Fibroblast of lung (primary cell): ENCODE measurements around the gene CA12. TPM values are rescaled to one million over a fixed set of nuclear protein-coding genes. Genes with fewer than 3 reads are reported as not detected.

Experiments used
- DNase-seq, 2 donors: peaks; one replicate each; pipeline versions ENCODE4 v3.0.0 to v3.0.0-alpha.2; 2010; ENCODE audit warnings: low read depth in 2 of 2
- H2AFZ ChIP-seq: 2 replicates; pipeline ENCODE4 v1.5.1; 2012; ENCODE audit warnings: low read length, control low read depth, inconsistent platforms
- H3K27ac ChIP-seq: 2 replicates; pipeline ENCODE4 v1.5.1; 2011; ENCODE audit warnings: low read length, control low read depth; ENCODE audit not compliant: insufficient read depth
- H3K27me3 ChIP-seq: 2 replicates; pipeline ENCODE4 v1.5.1; 2011; ENCODE audit warnings: mild to moderate bottlenecking, low read length; ENCODE audit not compliant: control insufficient read depth, insufficient read depth
- H3K36me3 ChIP-seq: 2 replicates; pipeline ENCODE4 v1.5.1; 2011; ENCODE audit warnings: low read length; ENCODE audit not compliant: control insufficient read depth, insufficient read depth
- H3K4me1 ChIP-seq: 2 replicates; pipeline ENCODE4 v1.5.1; 2011; ENCODE audit warnings: low read length; ENCODE audit not compliant: control insufficient read depth, insufficient read depth; ENCODE audit errors: extremely low read depth
- H3K4me2 ChIP-seq: 2 replicates; pipeline ENCODE4 v1.5.1; 2011; ENCODE audit warnings: low read length, control low read depth; ENCODE audit not compliant: insufficient read depth; ENCODE audit errors: extremely low read depth
- H3K4me3 ChIP-seq, 4 experiments: fragments of 200-600 bp in 1 of 4; sonication (generic) in 1 of 4; replicated peaks in 1 of 4; 2 replicates each; pipeline ENCODE4 v1.5.1; 2011 to 2016; ENCODE audit warnings: low read length in 4 of 4, low read depth in 3 of 4, mild to moderate bottlenecking in 3 of 4, control low read depth in 2 of 4, inconsistent platforms in 1 of 4, mixed read lengths in 1 of 4; ENCODE audit not compliant: insufficient read depth in 1 of 4; ENCODE audit errors: control extremely low read depth in 1 of 4
- H3K79me2 ChIP-seq: 2 replicates; pipeline ENCODE4 v1.5.1; 2012; ENCODE audit warnings: mild to moderate bottlenecking, low read length, inconsistent platforms; ENCODE audit not compliant: control insufficient read depth, insufficient read depth
- H3K9ac ChIP-seq: 2 replicates; pipeline ENCODE4 v1.5.1; 2011; ENCODE audit warnings: mild to moderate bottlenecking, low read length, control low read depth; ENCODE audit not compliant: insufficient read depth
- H3K9me3 ChIP-seq: 2 replicates; pipeline ENCODE4 v1.5.1; 2012; ENCODE audit warnings: low read depth, low read length; ENCODE audit not compliant: control insufficient read depth, insufficient read depth
- H4K20me1 ChIP-seq: 2 replicates; pipeline ENCODE4 v1.5.1; 2011; ENCODE audit warnings: low read length; ENCODE audit not compliant: control insufficient read depth, insufficient read depth; ENCODE audit errors: extremely low read depth
- EZH2 ChIP-seq: IDR thresholded peaks from 2 replicates; pipeline ENCODE4 v1.5.1; 2012; ENCODE audit warnings: low read length, control low read depth, mild to moderate bottlenecking; ENCODE audit errors: missing control alignments
- polyA plus RNA-seq, 2 donors: library from polyadenylated mRNA; depleted of rRNA in 1 of 2; stranded (reverse) in 1 of 2; unstranded in 1 of 2; fragments of >200 nt; gene quantifications; 2 replicates each; pipeline ENCODE4 v1.2.1, GENCODE V29; 2011 to 2012; ENCODE audit warnings: missing spikeins in 1 of 2
- total RNA-seq: library from RNA; depleted of rRNA; stranded (reverse); fragments of >200 nt; gene quantifications from 2 replicates; pipeline ENCODE4 v1.2.1, GENCODE V29; 2014
- TF ChIP-seq, protein P1 (sequence below), 2 donors: IDR thresholded peaks in 1 of 2; conservative IDR thresholded peaks in 1 of 2; 1 replicate in 1 of 2; 2 replicates in 1 of 2; pipeline ENCODE4 v1.5.1; 2011 to 2012; ENCODE audit warnings: low read length in 2 of 2, control low read depth in 1 of 2, inconsistent platforms in 1 of 2, low read depth in 1 of 2, mild to moderate bottlenecking in 1 of 2

CA12 gene
- total and polyA plus RNA-seq, 2 donors (not counting 1 experiment from before 2014, with no cell fraction given): 30.6 to 48.4 TPM

GRCh38 chr15:63357731-63358130, 23.9 kb downstream of the CA12 start:
- no peak for TF ChIP-seq EZH2
- TF ChIP-seq, protein P1, sequence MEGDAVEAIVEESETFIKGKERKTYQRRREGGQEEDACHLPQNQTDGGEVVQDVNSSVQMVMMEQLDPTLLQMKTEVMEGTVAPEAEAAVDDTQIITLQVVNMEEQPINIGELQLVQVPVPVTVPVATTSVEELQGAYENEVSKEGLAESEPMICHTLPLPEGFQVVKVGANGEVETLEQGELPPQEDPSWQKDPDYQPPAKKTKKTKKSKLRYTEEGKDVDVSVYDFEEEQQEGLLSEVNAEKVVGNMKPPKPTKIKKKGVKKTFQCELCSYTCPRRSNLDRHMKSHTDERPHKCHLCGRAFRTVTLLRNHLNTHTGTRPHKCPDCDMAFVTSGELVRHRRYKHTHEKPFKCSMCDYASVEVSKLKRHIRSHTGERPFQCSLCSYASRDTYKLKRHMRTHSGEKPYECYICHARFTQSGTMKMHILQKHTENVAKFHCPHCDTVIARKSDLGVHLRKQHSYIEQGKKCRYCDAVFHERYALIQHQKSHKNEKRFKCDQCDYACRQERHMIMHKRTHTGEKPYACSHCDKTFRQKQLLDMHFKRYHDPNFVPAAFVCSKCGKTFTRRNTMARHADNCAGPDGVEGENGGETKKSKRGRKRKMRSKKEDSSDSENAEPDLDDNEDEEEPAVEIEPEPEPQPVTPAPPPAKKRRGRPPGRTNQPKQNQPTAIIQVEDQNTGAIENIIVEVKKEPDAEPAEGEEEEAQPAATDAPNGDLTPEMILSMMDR (conservative IDR thresholded peaks at IDR 0.05 in 1 of 2, IDR thresholded peaks at IDR 0.05 in 1 of 2; ENCODE audit: low read depth in 1 of 2, low read length in 2 of 2): no peak
- Histone ChIP-seq H3K4me3 (no peak overlapping the region), H4K20me1 (no peaks in the 10 kb centered on the region), H3K9ac (no peak overlapping the region), H3K4me2 (no peak overlapping the region), H3K36me3 (no peaks in the 10 kb centered on the region), H3K79me2 (no peaks in the 10 kb centered on the region), H3K9me3 (no peaks in the 10 kb centered on the region), H2AFZ (no peak overlapping the region), H3K27ac (no peak overlapping the region), H3K4me1 (no peaks in the 10 kb centered on the region), H3K27me3 (no peaks in the 10 kb centered on the region)
- DNase-seq: no peak

DNA sequence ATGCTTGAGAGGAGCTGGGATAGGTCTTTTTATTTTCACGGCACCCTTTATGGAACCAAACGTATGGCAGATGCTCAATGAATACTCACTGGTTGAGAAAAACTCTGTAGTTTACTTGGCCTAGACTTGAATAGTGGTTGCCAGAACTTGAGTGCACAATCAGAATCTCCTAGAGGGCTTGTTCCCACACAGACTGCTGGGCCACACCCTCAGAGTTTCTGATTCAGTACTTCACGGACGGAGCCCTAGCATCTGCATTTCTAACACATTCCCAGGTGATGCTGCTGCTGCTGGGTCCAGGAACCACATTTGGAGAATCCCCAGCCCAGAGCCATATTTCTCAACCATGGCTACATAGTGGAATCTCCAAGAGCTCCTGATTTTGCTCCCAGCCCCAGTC, 24.6 kb downstream of the CA12 start:
- TF ChIP-seq EZH2: no peak
- TF ChIP-seq, protein P1 (conservative IDR thresholded peaks at IDR 0.05 in 1 of 2, IDR thresholded peaks at IDR 0.05 in 1 of 2; ENCODE audit: low read depth in 1 of 2, low read length in 2 of 2): no peak
- Histone ChIP-seq H3K27me3 (no peaks in the 10 kb centered on the region), H3K9me3 (no peaks in the 10 kb centered on the region), H4K20me1 (no peaks in the 10 kb centered on the region), H3K27ac (no peak overlapping the region), H2AFZ (no peak overlapping the region), H3K79me2 (no peaks in the 10 kb centered on the region), H3K9ac (no peak overlapping the region), H3K4me3 (no peak overlapping the region), H3K4me2 (no peak overlapping the region), H3K36me3 (no peaks in the 10 kb centered on the region), H3K4me1 (no peaks in the 10 kb centered on the region)
- DNase-seq: no peak

DNA sequence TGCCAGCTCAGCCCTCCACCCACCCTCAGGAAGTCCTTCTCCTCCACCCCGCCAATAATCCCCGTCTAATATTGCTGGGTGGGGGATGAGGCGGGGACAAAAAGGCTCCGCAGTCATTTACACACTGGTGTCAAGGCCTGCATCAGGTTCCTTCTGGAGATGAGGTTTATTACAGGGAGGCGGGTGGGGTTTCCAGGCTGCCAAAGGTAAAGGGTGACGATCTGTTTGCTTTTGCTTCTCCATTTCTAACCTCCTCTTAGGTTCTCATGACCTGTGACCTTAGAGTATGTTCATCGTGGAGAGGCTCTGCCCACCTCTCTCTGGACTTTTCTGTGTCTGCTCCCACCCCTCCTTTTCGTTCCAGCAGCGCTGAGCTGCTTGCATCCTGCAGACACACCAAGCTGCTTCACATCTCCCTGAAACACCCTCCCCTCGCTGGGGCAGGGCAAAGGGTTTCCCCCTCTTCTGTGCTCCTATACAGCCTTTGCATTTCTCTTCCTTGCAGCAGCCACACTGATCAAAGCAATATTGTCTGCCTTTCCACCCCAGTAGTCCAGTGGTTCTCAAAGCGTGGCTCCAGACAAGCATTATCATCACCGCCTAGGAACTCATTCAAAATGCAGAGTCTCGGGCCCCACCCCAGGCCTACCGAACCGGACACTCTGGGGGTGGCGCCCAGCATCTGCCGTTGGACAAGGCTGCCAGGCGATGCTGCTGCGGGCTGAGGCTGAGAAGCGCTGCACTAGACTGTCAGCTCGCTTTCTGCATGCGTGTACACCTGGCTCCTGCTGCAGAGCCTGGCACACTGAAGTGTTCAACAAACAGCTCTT, 26.6 kb downstream of the CA12 start:
- no peak overlapping the region for H3K4me3 ChIP-seq
- no peak overlapping the region for H3K9ac ChIP-seq
- no peak overlapping the region for H2AFZ ChIP-seq

More for the DNA sequence above, 26.6 kb downstream of the CA12 start:
- Histone ChIP-seq H3K27ac (no peak overlapping the region), H3K4me1 (peaks cover 2% of the 10 kb centered on the region), H3K79me2 (no peaks in the 10 kb centered on the region), H4K20me1 (no peaks in the 10 kb centered on the region), H3K9me3 (no peaks in the 10 kb centered on the region), H3K36me3 (no peaks in the 10 kb centered on the region), H3K27me3 (no peaks in the 10 kb centered on the region), H3K4me2 (no peak overlapping the region)
- TF ChIP-seq, protein P1 (conservative IDR thresholded peaks at IDR 0.05 in 1 of 2, IDR thresholded peaks at IDR 0.05 in 1 of 2; ENCODE audit: low read depth in 1 of 2, low read length in 2 of 2): no peak
- no peak for TF ChIP-seq EZH2
- DNase-seq: no peak
